GM23248 (cell line): ENCODE data around the gene OCEL1.

Experiments
- EZH2 ChIP-seq: fragments of 200-600 bp; sonication (generic); IDR thresholded peaks from 2 replicates; pipeline ENCODE4 v1.6.1; 2018; ENCODE audit warnings: antibody characterized with exemption, mild to moderate bottlenecking; ENCODE audit not compliant: insufficient read depth, poor library complexity, severe bottlenecking
- EZH2phosphoT487 ChIP-seq: fragments of 200-600 bp; sonication (generic); IDR thresholded peaks from 2 replicates; pipeline ENCODE4 v1.6.1; 2018; ENCODE audit warnings: antibody characterized with exemption, moderate library complexity, mild to moderate bottlenecking, low read depth; ENCODE audit not compliant: insufficient read depth

- no peak for TF ChIP-seq EZH2
- TF ChIP-seq EZH2phosphoT487, result no peak
These were observed 47.7 kb upstream of the OCEL1 start for GRCh38 chr19:17178291-17178690.
